Peyer's patch (tissue), 4 donors: ENCODE measurements around the gene CNTNAP2. TPM values are rescaled to one million over a fixed set of nuclear protein-coding genes. Genes with fewer than 3 reads are reported as not detected.

Source experiments
- DNase-seq, 3 donors: peaks; one replicate each; pipeline ENCODE4 v3.0.0-alpha.2; 2017 to 2019
- H3K27ac ChIP-seq, 4 donors: fragments of 200-600 bp; sonication (generic); one replicate each; pipeline ENCODE4 v1.5.1; 2016 to 2019
- H3K27me3 ChIP-seq, 2 donors: fragments of 200-600 bp; sonication (generic); one replicate each; pipeline ENCODE4 v1.5.1; 2019
- H3K36me3 ChIP-seq, 3 donors: fragments of 200-600 bp; sonication (generic); one replicate each; pipeline ENCODE4 v1.5.1; 2016 to 2019
- H3K4me1 ChIP-seq, 4 donors: fragments of 200-600 bp; sonication (generic); one replicate each; pipeline ENCODE4 v1.5.1; 2016 to 2019
- H3K4me3 ChIP-seq, 4 donors: fragments of 200-600 bp; sonication (generic); 1 replicate in 3 of 4; 2 replicates in 1 of 4; pipeline ENCODE4 v1.5.1; 2016 to 2019; ENCODE audit warnings: mild to moderate bottlenecking in 1 of 4
- H3K9me3 ChIP-seq, 4 donors: fragments of 200-600 bp; sonication (generic); one replicate each; pipeline ENCODE4 v1.5.1; 2016 to 2019; ENCODE audit warnings: mild to moderate bottlenecking in 1 of 4
- POLR2A ChIP-seq, 2 donors: fragments of 450-650 bp; IDR thresholded peaks; one replicate each; pipeline ENCODE4 v1.5.1; 2017; ENCODE audit warnings: antibody characterized with exemption in 2 of 2, mild to moderate bottlenecking in 2 of 2, moderate library complexity in 2 of 2
- total RNA-seq, 4 donors: library from RNA; depleted of rRNA; stranded (reverse); fragments of >200 nt; gene quantifications; one replicate each; pipeline ENCODE4 v1.1.0, GENCODE V29; 2016
- TF ChIP-seq, protein P1 (sequence below), 6 experiments: fragments of 450-650 bp in 4 of 6; fragments of 200-600 bp in 2 of 6; sonication (generic) in 1 of 6; IDR thresholded peaks; one replicate each; pipeline ENCODE4 v1.5.1; 2017 to 2019; ENCODE audit warnings: antibody characterized with exemption in 6 of 6, mild to moderate bottlenecking in 3 of 6, moderate library complexity in 1 of 6

The CNTNAP2 gene
- total RNA-seq, 4 donors from 2014 or later, result 1.5 to 4.9 (median 3.6) TPM

DNA sequence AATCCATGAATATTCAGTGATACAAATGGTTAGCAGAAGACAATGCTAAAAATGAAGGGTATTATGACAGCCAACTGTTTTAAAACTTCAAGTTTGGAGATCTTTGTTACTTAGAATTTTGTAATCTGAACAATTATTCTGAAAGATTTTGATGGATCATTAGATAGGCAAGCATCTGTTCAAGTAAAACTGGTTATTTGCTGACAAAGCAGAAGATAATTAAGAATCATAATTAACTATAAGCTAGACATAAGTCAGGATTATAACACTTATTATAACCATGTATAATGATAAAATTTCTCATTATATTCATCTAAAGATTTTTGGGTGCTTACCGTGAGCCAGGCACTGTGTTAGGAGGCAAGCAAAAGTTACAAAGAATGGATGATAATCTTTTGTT lies 1145.1 kb downstream of the CNTNAP2 start:
- no peak for DNase-seq
- TF ChIP-seq POLR2A (IDR thresholded peaks at IDR 0.05), result no peak
- TF ChIP-seq, protein P1, sequence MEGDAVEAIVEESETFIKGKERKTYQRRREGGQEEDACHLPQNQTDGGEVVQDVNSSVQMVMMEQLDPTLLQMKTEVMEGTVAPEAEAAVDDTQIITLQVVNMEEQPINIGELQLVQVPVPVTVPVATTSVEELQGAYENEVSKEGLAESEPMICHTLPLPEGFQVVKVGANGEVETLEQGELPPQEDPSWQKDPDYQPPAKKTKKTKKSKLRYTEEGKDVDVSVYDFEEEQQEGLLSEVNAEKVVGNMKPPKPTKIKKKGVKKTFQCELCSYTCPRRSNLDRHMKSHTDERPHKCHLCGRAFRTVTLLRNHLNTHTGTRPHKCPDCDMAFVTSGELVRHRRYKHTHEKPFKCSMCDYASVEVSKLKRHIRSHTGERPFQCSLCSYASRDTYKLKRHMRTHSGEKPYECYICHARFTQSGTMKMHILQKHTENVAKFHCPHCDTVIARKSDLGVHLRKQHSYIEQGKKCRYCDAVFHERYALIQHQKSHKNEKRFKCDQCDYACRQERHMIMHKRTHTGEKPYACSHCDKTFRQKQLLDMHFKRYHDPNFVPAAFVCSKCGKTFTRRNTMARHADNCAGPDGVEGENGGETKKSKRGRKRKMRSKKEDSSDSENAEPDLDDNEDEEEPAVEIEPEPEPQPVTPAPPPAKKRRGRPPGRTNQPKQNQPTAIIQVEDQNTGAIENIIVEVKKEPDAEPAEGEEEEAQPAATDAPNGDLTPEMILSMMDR (IDR thresholded peaks at IDR 0.05), result no peak
- H3K4me3 ChIP-seq, result no peak overlapping the region
- no peaks in the 10 kb centered on the region for H3K36me3 ChIP-seq
- H3K9me3 ChIP-seq, result no peaks in the 10 kb centered on the region
- H3K4me1 ChIP-seq, result no peaks in the 10 kb centered on the region
- H3K27me3 ChIP-seq, result no peaks in the 10 kb centered on the region
- H3K27ac ChIP-seq, result no peak overlapping the region

DNA sequence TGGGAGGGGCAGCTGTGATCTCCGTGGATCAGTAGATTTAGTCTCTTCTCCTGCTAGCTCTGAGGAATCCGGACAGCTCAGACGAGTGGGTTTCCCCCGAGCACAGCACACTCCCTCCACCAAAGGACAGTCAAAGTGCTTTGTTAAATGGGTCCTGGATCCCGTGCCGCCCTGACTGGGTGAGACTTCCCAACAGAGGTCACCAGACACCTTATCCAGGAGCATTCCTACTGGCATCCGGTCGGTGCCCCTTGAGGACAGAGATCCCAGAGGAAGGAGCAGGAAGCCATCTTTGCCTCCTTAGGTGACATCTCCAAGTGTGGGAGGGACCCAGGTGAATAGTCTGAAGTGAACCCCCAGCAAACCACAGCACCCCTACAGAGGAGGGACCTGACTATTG lies 1148.9 kb downstream of the CNTNAP2 start:
- Histone ChIP-seq H3K27ac (no peak overlapping the region), H3K9me3 (no peaks in the 10 kb centered on the region), H3K4me1 (no peaks in the 10 kb centered on the region), H3K4me3 (no peak overlapping the region), H3K36me3 (no peaks in the 10 kb centered on the region), H3K27me3 (no peaks in the 10 kb centered on the region)
- no peak for DNase-seq
- TF ChIP-seq, protein P1 (IDR thresholded peaks at IDR 0.05), result no peak
- TF ChIP-seq POLR2A (IDR thresholded peaks at IDR 0.05), result no peak

DNA sequence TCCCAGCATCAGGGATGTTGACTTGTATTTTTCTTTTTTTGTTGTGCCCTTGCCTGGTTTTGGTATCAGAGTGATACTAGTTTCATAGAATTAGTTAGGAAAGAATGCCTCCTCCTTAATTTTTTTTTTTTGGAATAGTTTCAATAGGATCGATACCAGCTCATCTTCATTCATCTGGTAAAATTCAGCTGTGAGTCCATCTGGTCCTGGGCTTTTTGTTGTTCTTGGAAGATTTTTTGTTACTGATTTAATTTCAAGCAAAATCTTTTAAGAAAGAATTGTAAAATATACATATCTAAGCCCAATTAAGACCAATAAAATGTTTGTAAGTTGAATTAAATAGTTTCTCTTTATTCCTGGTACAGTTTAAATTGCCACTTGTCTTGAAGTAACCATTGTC lies 1159.5 kb downstream of the CNTNAP2 start:
- no peak for TF ChIP-seq POLR2A (IDR thresholded peaks at IDR 0.05)
- TF ChIP-seq, protein P1 (IDR thresholded peaks at IDR 0.05), result no peak
- H3K27ac ChIP-seq, result no peak overlapping the region
- no peak for DNase-seq

DNA sequence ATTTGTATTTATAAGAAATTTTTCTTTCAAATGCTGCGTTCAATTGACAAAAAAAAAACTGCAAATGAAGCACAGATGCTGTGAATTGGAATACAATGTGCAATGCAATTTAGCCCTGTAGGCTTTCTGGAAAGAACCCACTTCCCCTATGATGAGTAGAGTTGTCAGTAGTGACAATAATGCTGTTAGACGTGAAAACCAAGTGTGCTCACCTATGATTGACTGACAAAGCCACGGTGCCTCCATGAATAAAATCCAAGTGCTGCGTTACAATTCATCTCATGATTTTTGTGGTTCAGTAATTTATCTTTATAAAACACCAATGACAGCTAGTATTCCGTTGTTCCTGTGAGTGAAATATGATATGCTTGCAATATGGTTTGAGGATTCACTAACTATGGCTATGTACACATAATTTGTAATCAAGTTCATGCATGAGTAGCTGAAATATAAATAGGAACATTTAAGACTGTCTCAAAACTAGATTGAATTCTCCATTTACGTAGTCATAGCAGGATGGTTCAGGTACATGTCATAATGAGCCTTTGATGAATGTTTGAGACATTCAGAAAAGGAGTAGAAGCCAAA lies 1160.3 kb downstream of the CNTNAP2 start:
- peaks cover 0 to 3% (median 0%) of the 10 kb centered on the region in 4 donors for H3K9me3 ChIP-seq
- no peak overlapping the region for H3K27ac ChIP-seq
- H3K36me3 ChIP-seq, result no peaks in the 10 kb centered on the region
- DNase-seq, result no peak
- H3K4me3 ChIP-seq, result no peak overlapping the region
- TF ChIP-seq POLR2A (IDR thresholded peaks at IDR 0.05), result no peak
- TF ChIP-seq, protein P1 (IDR thresholded peaks at IDR 0.05), result no peak
- H3K27me3 ChIP-seq, result no peaks in the 10 kb centered on the region
- H3K4me1 ChIP-seq, result no peaks in the 10 kb centered on the region

More for the DNA sequence above, 1159.5 kb downstream of the CNTNAP2 start:
- H3K4me1 ChIP-seq, result no peaks in the 10 kb centered on the region
- H3K27me3 ChIP-seq, result no peaks in the 10 kb centered on the region
- no peak overlapping the region for H3K4me3 ChIP-seq
- H3K9me3 ChIP-seq, result peaks cover 0 to 3% (median 0%) of the 10 kb centered on the region in 4 donors
- H3K36me3 ChIP-seq, result no peaks in the 10 kb centered on the region

DNA sequence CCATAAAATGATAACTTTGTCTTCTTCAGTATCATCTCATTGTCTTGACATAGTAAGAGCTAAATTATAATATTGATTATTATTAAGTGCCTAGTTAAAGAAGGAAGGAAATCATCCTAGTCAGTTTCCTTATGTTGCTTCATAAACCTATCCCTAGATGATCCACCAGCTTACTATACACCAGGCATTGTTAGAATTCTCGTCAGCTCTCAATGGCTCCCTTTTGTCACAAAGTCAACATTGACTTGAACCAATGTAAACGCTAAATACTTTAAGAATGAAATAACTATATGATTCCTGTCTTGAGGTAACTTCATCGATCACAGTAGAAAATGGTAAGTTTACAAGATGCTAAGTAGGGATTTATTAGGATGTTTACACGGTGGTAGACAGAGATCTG lies 1162.9 kb downstream of the CNTNAP2 start:
- Histone ChIP-seq H3K4me1 (no peaks in the 10 kb centered on the region), H3K36me3 (no peaks in the 10 kb centered on the region), H3K9me3 (no peaks in the 10 kb centered on the region), H3K4me3 (no peak overlapping the region), H3K27ac (no peak overlapping the region), H3K27me3 (no peaks in the 10 kb centered on the region)
- DNase-seq, result no peak
- TF ChIP-seq POLR2A (IDR thresholded peaks at IDR 0.05), result no peak
- TF ChIP-seq, protein P1 (IDR thresholded peaks at IDR 0.05), result no peak

DNA sequence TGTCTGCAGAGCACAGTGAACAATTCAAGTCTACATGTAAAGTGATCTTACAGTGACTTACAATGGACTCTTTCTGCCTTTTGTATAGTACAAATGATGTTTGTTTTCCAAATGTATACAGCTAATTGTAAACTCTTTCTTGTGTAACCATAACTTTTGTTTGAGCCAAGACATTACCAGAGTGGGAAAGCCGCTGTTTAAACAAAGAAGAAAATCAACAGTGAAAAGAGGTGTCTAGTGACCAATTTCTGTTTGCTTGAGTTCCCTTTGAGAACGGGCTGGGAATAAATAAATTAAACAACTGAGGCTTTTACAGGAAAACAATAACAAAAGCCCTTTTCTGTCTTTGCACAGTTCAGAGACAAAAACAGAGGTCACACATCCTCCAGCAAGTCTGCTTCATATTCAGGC lies 1163.4 kb downstream of the CNTNAP2 start:
- no peaks in the 10 kb centered on the region for H3K9me3 ChIP-seq
- TF ChIP-seq, protein P1 (IDR thresholded peaks at IDR 0.05), result no peak
- no peak for TF ChIP-seq POLR2A (IDR thresholded peaks at IDR 0.05)
- H3K27ac ChIP-seq, result no peak overlapping the region
- no peak overlapping the region for H3K4me3 ChIP-seq
- no peaks in the 10 kb centered on the region for H3K36me3 ChIP-seq
- H3K27me3 ChIP-seq, result no peaks in the 10 kb centered on the region
- DNase-seq, result no peak
- H3K4me1 ChIP-seq, result no peaks in the 10 kb centered on the region
